Esophagus squamous epithelium (tissue), 4 donors: Measurements from ENCODE around the gene KIF2A.

Source experiments
- CTCF ChIP-seq, 6 experiments: fragments of 450-650 bp in 4 of 6; fragments of 200-600 bp in 2 of 6; sonication (generic) in 2 of 6; IDR thresholded peaks; one replicate each; pipeline ENCODE4 v1.5.1; 2016 to 2019; ENCODE audit warnings: antibody characterized with exemption in 6 of 6, mild to moderate bottlenecking in 4 of 6, moderate library complexity in 4 of 6
- POLR2A ChIP-seq, 4 donors: fragments of 450-650 bp; IDR thresholded peaks; one replicate each; pipeline ENCODE4 v1.6.1; 2017; ENCODE audit warnings: antibody characterized with exemption in 4 of 4, mild to moderate bottlenecking in 4 of 4, moderate library complexity in 3 of 4

- TF ChIP-seq POLR2A (IDR thresholded peaks at IDR 0.05) (no peak), CTCF (IDR thresholded peaks at IDR 0.05) (no peak)
These were observed 126.6 kb downstream of the KIF2A start for GRCh38 chr5:62432621-62433064.
